CD4-positive, alpha-beta T cell (primary cell): ENCODE data around the gene SNTA1. TPM values are rescaled to one million over a fixed set of nuclear protein-coding genes. Genes with fewer than 3 reads are reported as not detected.
A peak's percentile ranks its signal among the peaks of the same experiment; 100 is the strongest.

Source experiments
- ATAC-seq: fragments of 200-7000 bp; cut with Tn5 transposase; one replicate; pipeline ENCODE4 v1.10.0; 2022; ENCODE audit warnings: mild to moderate bottlenecking; ENCODE audit not compliant: poor library complexity
- CTCF ChIA-PET: fragments of 350-600 bp; sonication (Branson Sonifier 250); formaldehyde crosslinking; loops from one replicate; lab custom pipeline; 2021; ENCODE audit warnings: antibody characterized with exemption, inconsistent platforms; lab: Charles Lee
- POLR2A ChIA-PET: fragments of 350-600 bp; sonication (Branson Sonifier 250); formaldehyde crosslinking; loops from one replicate; lab custom pipeline; 2021; ENCODE audit warnings: antibody characterized with exemption, inconsistent platforms; lab: Charles Lee
- DNase-seq, 14 experiments: peaks; one replicate each; pipeline ENCODE4 v3.0.0-alpha.2; 2013 to 2020; ENCODE audit warnings: mixed read lengths in 2 of 14
- H3K27ac ChIP-seq, 2 donors: one replicate each; pipeline versions ENCODE4 v1.5.1 to v1.7.0; 2013; ENCODE audit warnings: low read length in 2 of 2, low read depth in 1 of 2, mild to moderate bottlenecking in 1 of 2
- H3K27me3 ChIP-seq, 2 experiments: 1 replicate in 1 of 2; 2 replicates in 1 of 2; pipeline versions ENCODE4 v1.6.1 to v1.7.0; 2013; ENCODE audit warnings: low read length in 2 of 2, control low read depth in 1 of 2, mild to moderate bottlenecking in 1 of 2, moderate library complexity in 1 of 2; ENCODE audit not compliant: insufficient read depth in 2 of 2, control insufficient read depth in 1 of 2
- H3K36me3 ChIP-seq: one replicate; pipeline ENCODE4 v1.6.1; 2013; ENCODE audit warnings: low read length, control low read depth; ENCODE audit not compliant: insufficient read depth
- H3K4me1 ChIP-seq: one replicate; pipeline ENCODE4 v1.6.1; 2013; ENCODE audit warnings: low read length, control low read depth; ENCODE audit not compliant: insufficient read depth
- H3K4me3 ChIP-seq: one replicate; pipeline ENCODE4 v1.5.1; 2013; ENCODE audit warnings: mild to moderate bottlenecking, low read length, moderate library complexity
- H3K9me3 ChIP-seq, 2 experiments: 1 replicate in 1 of 2; 2 replicates in 1 of 2; pipeline versions ENCODE4 v1.6.1 to v1.7.0; 2013; ENCODE audit warnings: low read length in 2 of 2, mild to moderate bottlenecking in 2 of 2, control low read depth in 1 of 2, moderate library complexity in 1 of 2; ENCODE audit not compliant: control insufficient read depth in 1 of 2, insufficient read depth in 1 of 2
- H3K27ac Mint-ChIP-seq: one replicate; pipeline ENCODE4 v1.8.0; 2020; ENCODE audit warnings: mixed read lengths
- H3K27me3 Mint-ChIP-seq: one replicate; pipeline ENCODE4 v1.8.0; 2021; ENCODE audit warnings: mixed read lengths
- H3K36me3 Mint-ChIP-seq: one replicate; pipeline ENCODE4 v1.8.0; 2021; ENCODE audit warnings: low read depth, mixed read lengths
- H3K4me1 Mint-ChIP-seq: one replicate; pipeline ENCODE4 v1.8.0; 2021; ENCODE audit warnings: low read depth, mixed read lengths
- H3K4me3 Mint-ChIP-seq: one replicate; pipeline ENCODE4 v1.8.0; 2020; ENCODE audit warnings: mild to moderate bottlenecking, mixed read lengths
- H3K9me3 Mint-ChIP-seq: one replicate; pipeline ENCODE4 v1.8.0; 2020; ENCODE audit warnings: mixed read lengths
- intact Hi-C, 2 experiments: fragments of 100-400 bp; cut with DNase I in 1 of 2; cut with micrococcal nuclease in 1 of 2; formaldehyde crosslinking; loops; one replicate each; pipeline versions ENCODE4 v1.15.1 to v1.9.0; 2023 to 2025; cut with DNase I, micrococcal nuclease
- polyA plus RNA-seq, 2 donors: library from polyadenylated mRNA; unstranded; fragments of 120-200 nt; gene quantifications; one replicate each; pipeline ENCODE4 v1.2.1, GENCODE V29; 2013
- total RNA-seq, 174 experiments: library from RNA in 2 of 174; stranded (reverse) in 2 of 174; gene quantifications; one replicate each; pipeline ENCODE4 v1.2.3 and lab custom pipeline; 2021 to 2026
- TF ChIP-seq, protein P1 (sequence below): fragments of 200-600 bp; IDR thresholded peaks from one replicate; pipeline ENCODE4 v1.8.0; 2022; ENCODE audit warnings: antibody characterized with exemption, mild to moderate bottlenecking

The SNTA1 gene
- 1 to 10 TPM; 5.0 to 5.2 TPM for total RNA-seq
- 6.8 TPM for polyA plus RNA-seq (2013, experiment 1 of 2)
- polyA plus RNA-seq (2013, experiment 2 of 2) = 6.5 TPM
- total RNA-seq (lab: John Stamatoyannopoulos, UW) = 0.20 to 26.3 (median 7.6) reads per million in 172 experiments

DNA sequence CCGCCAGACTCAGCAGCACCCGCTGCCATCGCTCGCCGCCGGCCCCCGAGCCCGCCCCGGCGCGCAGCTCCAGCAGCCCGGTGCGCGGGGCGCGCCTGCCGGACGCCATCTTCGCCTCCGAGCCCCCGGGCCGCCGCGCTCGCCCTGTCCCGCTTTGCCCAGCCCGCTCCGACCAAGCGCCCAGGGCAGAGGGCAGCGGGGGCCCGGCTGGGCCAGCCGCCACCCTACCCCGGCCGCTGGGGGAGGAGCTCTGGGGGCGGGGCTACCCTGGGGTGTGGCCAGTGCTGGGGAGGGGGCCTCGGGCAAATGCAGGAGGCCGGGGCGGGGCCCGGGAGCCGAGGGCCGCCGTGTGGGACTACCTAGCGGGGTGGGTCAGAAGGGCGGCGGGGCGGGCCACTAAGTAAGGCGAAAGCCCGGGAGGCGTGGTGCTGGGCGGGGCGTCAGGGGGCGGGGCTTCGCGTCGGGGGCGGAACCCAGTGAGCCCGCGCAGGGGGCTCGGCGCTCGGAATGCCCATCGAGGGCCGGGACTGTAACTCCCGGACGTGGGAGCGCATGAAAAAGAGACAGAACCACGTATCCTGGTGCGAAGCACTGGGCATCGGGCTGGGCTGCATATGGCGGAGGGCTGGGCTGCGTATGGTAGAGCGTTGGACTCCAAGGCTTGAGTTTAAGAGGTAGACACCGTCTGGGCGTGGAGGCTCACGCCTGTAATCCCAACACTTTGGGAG, at the start of gene SNTA1:
TSS of gene SNTA1 (minus strand) at position 252 of the 728 bp plus-strand sequence. CDS start at position 109, 143 bp downstream.
- Mint-ChIP-seq H3K9me3 (no peaks in the 10 kb centered on the region), H3K27me3 (no peaks in the 10 kb centered on the region), H3K36me3 (no peaks in the 10 kb centered on the region), H3K4me3 (peak within 1 kb of the TSS; percentile 95), H3K4me1 (peaks cover 22% of the 10 kb centered on the region), H3K27ac (peak within 1 kb of the TSS; percentile 94)
- DNase-seq = peak; percentile 74 to 95 (median 86)
- Histone ChIP-seq H3K4me3 (peak within 1 kb of the TSS; percentile 90), H3K27me3 (no peaks in the 10 kb centered on the region), H3K36me3 (no peaks in the 10 kb centered on the region), H3K27ac (peak within 1 kb of the TSS; percentile 72 to 80), H3K4me1 (peaks cover 25% of the 10 kb centered on the region), H3K9me3 (no peaks in the 10 kb centered on the region)
- intact Hi-C loops = loop anchor here (1.0 to 5.0 kb wide), 7 partner anchors 42 to 669 kb away; partner anchors contain the start of genes CDK5RAP1 (in 2 of the 2), C20orf144 (in 1 of the 2), CBFA2T2 (in 1 of the 2) and CHMP4B (in 1 of the 2)
- CTCF ChIA-PET = interaction anchor here (0.6 to 2.2 kb wide), 5 partner anchors 42 to 289 kb away, joined by 3 to 15 read pairs (median 4); partner anchors contain the start of genes ACTL10 and CDK5RAP1
- POLR2A ChIA-PET = interaction anchor here (0.6 to 3.1 kb wide), 16 partner anchors 9 to 668 kb away, joined by 3 to 32 read pairs (median 6); partner anchors contain the start of genes ACTL10, CBFA2T2, CDK5RAP1 and E2F1
- peak; percentile 57 for ATAC-seq
- TF ChIP-seq, protein P1, sequence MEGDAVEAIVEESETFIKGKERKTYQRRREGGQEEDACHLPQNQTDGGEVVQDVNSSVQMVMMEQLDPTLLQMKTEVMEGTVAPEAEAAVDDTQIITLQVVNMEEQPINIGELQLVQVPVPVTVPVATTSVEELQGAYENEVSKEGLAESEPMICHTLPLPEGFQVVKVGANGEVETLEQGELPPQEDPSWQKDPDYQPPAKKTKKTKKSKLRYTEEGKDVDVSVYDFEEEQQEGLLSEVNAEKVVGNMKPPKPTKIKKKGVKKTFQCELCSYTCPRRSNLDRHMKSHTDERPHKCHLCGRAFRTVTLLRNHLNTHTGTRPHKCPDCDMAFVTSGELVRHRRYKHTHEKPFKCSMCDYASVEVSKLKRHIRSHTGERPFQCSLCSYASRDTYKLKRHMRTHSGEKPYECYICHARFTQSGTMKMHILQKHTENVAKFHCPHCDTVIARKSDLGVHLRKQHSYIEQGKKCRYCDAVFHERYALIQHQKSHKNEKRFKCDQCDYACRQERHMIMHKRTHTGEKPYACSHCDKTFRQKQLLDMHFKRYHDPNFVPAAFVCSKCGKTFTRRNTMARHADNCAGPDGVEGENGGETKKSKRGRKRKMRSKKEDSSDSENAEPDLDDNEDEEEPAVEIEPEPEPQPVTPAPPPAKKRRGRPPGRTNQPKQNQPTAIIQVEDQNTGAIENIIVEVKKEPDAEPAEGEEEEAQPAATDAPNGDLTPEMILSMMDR = no peak

DNA sequence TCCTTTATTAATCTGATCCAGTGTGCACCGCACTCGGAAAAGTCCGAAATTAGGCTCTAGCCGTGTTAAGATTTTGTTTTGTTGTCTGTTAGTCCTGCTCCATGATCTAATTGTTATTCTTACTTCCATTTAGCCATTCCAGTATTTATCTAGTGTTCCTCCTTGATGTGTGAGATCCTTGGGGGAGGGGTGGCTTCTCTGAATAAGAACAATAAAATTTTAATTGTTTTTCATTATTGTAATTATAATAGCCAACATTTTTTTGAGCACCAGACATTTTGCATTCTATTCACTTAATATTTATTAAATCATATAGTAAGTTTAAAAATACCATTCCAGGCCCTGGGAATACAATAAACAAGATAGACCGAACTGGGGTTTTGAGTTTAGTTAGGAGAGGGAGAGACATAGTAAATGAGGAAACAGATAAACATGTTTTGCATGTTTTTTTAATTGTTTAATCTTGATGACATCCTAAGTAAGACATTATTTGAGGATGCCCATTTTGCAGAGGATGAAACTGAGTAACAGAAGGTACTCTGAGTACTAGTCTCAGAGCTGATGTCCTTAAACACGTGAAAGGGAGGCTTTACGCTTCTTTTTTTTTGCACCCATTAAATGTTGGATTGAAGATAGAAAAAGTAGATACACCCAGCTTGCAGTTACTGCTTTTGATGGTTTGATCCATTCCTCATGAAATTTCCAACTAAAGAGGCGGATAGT, 47.5 kb upstream of the SNTA1 start:
- H3K4me1 ChIP-seq = peaks cover 26% of the 10 kb centered on the region
- peak overlapping the region; percentile 94 for H3K4me3 Mint-ChIP-seq
- peak overlapping the region; percentile 96 for H3K27ac Mint-ChIP-seq
- POLR2A ChIA-PET = interaction anchor here (0.6 to 2.8 kb wide), 21 partner anchors 10 to 872 kb away, joined by 3 to 41 read pairs (median 7); partner anchors contain the start of genes ACTL10, CDK5RAP1, CHMP4B and EIF2S2
- ATAC-seq = no peak
- DNase-seq = no peak
- H3K36me3 ChIP-seq = no peaks in the 10 kb centered on the region
- CTCF ChIA-PET = no interaction called here
- no peaks in the 10 kb centered on the region for H3K9me3 ChIP-seq
- intact Hi-C loops = loop anchor here (1.0 to 10.0 kb wide), 6 partner anchors 48 to 1066 kb away; partner anchors contain the start of genes CDK5RAP1 (in 1 of the 2), EIF2S2 (in 1 of the 2), MAP1LC3A (in 1 of the 2) and SNTA1 (in 1 of the 2)
- H3K4me1 Mint-ChIP-seq = peaks cover 41% of the 10 kb centered on the region
- TF ChIP-seq, protein P1 = no peak
- H3K27me3 Mint-ChIP-seq = no peaks in the 10 kb centered on the region
- H3K9me3 Mint-ChIP-seq = no peaks in the 10 kb centered on the region
- H3K4me3 ChIP-seq = peak overlapping the region; percentile 93
- peaks cover 15% of the 10 kb centered on the region for H3K36me3 Mint-ChIP-seq
- H3K27ac ChIP-seq = no peak overlapping the region
- H3K27me3 ChIP-seq = no peaks in the 10 kb centered on the region
